HG02798 (cell line): Measurements from ENCODE around the gene SUMF2.
"Not testable (repeated sequence)": the region's sequence is repeated elsewhere in the genome, so short reads cannot be mapped to it uniquely, and the experiment has no call there.

Experiments
- ATAC-seq: cut with Tn5 transposase; IDR thresholded peaks from one replicate; pipeline ENCODE4 v1.9.1; 2021; ENCODE audit warnings: mild to moderate bottlenecking; ENCODE audit not compliant: unreplicated experiment, poor library complexity

SUMF2 gene

GRCh38 chr7:56063882-56064625, at the start of gene SUMF2:
Gene SUMF2, plus strand, starts transcription at chr7:56064286. Its CDS starts 26 bp downstream, at chr7:56064312.
- peak; percentile 92 for ATAC-seq

GRCh38 chr7:56017015-56017414, 47.1 kb upstream of the SUMF2 start:
- not testable (repeated sequence) for ATAC-seq

- no peak for ATAC-seq
Observed at GRCh38 chr7:56019501-56019900, 44.6 kb upstream of the SUMF2 start.

DNA sequence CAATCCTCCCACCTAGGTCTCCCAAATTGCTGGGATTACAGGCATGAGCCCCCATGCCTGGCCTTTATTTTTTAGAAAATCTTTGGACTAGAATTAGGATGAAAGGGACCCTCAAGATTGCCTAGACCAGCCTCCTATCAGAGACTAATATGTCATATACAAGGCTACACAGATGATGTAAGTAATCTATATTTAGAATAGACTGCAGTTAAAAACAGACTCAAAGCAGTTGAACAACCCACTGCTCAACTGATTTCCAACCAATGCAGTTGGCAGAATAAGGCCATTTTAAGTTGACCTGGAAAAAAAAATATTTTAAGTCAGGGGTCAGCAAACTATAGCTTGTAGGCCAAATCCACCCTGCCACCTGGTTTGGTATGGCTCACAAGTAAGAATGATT, 40.6 kb upstream of the SUMF2 start:
- ATAC-seq = no peak

GRCh38 chr7:56026538-56026937, 37.5 kb upstream of the SUMF2 start:
- ATAC-seq = no peak

DNA sequence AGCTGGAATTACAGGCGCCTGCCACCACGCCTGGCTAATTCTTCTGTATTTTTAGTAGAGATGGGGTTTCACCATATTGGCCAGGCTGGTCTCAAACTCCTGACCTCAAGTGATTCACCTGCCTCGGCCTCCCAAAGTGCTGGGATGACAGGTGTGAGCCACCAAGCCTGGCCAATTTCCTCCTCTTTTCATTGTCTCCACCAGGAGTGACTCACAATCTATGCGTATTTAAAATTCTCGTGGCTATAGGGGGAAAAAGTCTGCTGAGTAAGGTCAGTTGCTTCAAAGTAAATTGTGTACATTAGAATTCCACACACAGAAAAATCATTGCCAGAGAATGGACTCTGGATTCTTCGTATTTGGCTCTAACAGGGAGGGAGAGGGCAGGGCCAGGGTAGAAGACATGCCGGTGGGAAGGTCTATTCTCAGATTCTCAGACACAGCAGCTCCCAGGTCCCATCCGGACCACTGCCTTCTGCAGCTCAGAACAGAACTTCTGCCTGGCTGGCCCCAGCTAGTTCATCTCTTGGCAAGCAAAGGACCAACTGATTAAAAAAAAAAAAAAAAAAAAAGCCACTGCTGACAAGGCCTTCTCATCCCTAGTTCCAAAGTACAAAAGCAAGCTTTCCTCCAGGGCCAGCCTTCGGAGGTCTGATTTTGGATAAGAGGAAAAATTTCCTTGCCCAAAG, 35.0 kb upstream of the SUMF2 start:
- no peak for ATAC-seq

GRCh38 chr7:56030340-56030739, 33.7 kb upstream of the SUMF2 start:
- no peak for ATAC-seq

DNA sequence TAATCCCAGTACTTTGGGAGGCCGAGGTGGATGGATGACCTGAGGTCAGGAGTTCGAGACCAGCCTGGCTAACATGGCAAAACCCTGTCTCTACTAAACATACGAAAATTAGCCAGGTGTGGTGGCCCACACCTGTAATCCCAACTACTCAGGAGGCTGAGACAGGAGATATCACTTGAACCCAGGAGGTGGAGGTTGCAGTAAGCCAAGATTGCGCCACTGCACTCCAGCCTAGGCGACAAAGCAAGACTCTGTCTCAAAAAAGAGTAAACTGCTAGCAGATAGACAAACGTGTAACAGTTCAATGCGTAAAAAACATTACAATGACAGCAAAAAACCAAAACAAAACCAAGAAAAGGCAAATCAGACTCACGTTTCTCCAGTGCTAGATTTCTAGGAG, 32.5 kb upstream of the SUMF2 start:
- not testable (repeated sequence) for ATAC-seq

GRCh38 chr7:56032578-56032977, 31.5 kb upstream of the SUMF2 start:
- not testable (repeated sequence) for ATAC-seq

DNA sequence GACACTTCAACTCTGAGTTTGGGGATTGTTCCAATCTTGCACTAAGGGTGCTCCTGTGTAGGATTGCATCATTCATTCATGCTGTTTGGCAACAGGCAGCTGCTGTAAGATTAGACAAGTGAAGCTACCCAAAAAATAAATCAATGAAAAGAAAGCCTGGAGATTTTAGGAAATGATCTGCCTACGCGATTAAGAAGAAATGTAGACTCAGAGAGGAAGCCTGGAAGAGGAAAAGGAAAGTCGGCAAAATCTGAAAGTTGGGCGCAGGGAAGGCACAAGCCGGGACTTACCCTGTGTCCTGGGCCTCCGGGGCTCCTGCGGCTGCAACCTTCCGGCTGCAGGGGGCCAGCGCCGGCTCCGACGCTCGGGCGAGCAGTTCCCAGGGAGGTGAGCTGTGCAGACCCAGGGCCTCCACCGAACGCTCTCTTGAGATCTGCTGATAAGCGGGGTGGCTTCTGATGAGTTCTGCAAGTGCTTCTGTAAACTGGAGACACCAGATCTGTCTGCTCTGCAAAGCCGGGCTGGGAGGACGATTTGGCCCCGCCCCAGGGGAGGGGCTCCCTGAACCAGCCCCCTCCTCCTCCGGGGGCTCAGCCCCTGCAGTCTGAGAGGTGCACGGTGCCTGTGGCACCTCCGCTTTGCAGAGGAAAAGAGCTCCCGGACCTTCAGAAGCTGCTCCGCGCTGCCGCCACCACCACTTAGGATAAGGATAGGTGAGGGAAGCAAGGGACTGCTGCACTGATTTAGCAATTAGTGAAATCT, 30.2 kb upstream of the SUMF2 start:
- peak; percentile 99 for ATAC-seq

GRCh38 chr7:56040730-56041129, 23.4 kb upstream of the SUMF2 start:
- no peak for ATAC-seq

- ATAC-seq = not testable (repeated sequence)
Observed at GRCh38 chr7:56045758-56046157, 18.3 kb upstream of the SUMF2 start.

- ATAC-seq = no peak
Observed at GRCh38 chr7:56046721-56047445, 17.2 kb upstream of the SUMF2 start.

DNA sequence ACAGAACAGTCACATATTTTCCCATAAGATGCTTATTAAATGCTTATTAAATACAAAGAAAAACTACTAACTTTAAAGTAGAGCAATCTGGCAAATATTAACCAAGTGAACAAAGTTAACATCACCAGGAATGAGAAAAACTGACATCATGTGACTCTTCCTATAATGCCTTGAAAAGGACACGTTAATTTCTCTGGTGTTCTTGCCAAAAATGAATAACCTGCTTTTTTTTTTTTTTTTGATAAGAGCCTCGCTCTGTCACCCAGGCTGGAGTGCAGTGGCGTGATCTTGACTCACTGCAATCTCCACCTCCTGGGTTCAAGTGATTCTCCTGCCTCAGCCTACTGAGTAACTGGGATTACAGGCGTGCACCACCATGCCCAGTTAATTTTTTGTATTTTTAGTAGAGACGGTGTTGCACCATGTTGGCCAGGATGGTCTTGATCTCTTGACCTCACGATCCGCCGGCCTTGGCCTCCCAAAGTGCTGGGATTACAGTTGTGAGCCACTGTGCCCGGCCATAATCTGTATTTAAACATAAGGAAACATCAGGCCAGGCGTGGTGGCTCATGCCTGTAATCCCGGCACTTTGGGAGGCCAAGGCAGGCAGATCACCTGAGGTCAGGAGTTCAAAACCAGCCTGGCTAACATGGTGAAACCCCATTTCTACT, 16.5 kb upstream of the SUMF2 start:
- ATAC-seq = not testable (repeated sequence)

GRCh38 chr7:56048245-56048644, 15.8 kb upstream of the SUMF2 start:
- ATAC-seq = no peak

- not testable (repeated sequence) for ATAC-seq
Observed at GRCh38 chr7:56048763-56049162, 15.3 kb upstream of the SUMF2 start.

GRCh38 chr7:56051053-56051338, 13.1 kb upstream of the SUMF2 start:
- ATAC-seq = no peak

GRCh38 chr7:56051339-56052191, 12.5 kb upstream of the SUMF2 start, which contains the start of the genes CCT6A and PSPH:
Gene CCT6A, plus strand, starts transcription at chr7:56051765. Its CDS starts 84 bp downstream, at chr7:56051849.
Gene PSPH, minus strand, starts transcription at chr7:56051444. Its CDS starts 30,232 bp downstream, at chr7:56021212.
- peak; percentile 98 for ATAC-seq

DNA sequence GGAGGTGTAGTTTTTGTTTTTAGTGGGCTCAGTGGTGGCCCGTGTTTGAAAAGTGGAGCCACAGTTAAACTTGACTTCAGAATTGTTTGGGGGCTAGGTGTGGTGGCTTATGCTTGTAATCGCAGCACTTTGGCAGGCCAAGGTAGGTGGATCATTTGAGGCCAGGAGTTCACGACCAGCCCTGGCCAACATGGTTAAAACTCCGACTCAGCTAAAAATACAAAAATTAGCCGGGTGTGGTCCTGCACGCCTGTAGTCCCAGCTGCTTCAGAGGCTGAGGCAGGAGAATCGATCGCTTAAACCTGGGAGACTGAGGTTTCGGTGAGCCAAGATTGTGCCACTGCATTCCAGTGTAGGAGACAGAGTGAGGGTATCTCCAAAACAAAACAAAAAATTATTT, 10.7 kb upstream of the SUMF2 start:
- no peak for ATAC-seq
